ENCODE results near the gene KLF16.
A peak's percentile ranks its signal among the peaks of the same experiment; 100 is the strongest.

The KLF16 gene

DNA sequence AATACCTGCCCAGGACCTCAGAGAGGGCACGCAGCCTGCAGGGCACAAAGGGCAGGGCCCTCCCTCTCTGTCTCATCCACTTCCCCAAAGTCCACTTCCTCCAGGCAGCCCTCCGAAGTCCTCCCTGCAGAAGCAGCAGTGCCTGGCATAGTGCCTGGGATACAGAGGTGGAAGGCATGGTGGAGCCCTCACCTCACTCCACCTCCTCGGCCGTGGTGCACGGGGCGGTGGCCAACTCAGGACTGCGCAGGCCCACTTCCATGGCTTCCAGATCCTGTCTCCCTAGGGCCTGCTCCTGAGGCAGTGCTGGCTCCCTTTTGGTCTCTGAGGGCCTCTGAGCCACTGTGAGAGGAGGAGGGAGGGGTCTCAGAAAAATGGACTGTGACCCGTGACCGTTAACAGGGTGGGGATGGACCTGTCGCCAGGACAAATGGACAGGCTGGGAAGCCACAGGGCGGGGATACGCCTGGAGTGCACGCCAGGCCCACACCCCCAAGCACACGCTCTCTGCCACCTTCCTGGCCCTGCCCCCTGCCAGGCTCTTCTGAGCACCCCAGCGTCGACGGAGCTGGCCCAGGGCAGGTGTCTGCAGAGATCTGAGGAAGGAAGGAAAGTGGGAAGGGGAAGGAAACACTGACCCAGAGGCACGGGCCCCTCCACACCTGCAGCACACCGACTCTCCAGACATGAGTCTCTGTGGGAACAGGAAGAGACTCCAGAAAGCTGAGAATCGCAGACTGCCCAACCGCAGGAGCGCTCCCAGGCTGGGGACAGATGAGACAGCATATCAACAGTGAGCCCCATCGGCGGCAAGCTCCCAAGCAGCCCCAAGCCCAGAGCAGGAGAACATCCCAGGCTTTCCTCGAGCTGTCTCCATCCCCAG lies 23.5 kb downstream of the KLF16 start:
- no peak for DNase-seq

DNA sequence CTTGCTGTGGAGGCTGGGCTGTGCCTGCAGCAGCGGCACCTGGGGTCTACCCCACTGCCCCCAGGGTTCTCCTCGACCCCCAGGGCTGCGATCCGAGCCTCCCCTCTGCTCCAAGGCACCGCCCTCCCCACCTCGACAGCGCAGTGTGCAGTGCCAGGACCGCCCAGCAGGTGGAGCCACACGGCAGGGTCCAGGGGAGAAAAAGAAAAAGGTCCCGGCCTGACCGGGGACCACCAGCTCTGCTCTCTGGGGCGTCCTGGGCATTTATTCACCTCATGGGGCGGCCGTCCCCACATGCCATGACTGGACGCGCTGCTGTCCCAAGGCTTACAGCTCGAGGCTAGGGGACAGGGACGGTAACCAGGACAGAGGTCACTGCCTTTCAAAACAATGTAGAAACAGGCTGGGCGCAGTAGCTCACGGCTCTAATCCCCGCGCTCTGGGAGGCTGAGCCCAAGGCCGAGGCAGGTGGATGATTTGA lies 25.7 kb downstream of the KLF16 start:
- peak; percentile 62 for DNase-seq

- DNase-seq, result no peak
These were observed 26.2 kb downstream of the KLF16 start for GRCh38 chr19:1837222-1837565.

DNA sequence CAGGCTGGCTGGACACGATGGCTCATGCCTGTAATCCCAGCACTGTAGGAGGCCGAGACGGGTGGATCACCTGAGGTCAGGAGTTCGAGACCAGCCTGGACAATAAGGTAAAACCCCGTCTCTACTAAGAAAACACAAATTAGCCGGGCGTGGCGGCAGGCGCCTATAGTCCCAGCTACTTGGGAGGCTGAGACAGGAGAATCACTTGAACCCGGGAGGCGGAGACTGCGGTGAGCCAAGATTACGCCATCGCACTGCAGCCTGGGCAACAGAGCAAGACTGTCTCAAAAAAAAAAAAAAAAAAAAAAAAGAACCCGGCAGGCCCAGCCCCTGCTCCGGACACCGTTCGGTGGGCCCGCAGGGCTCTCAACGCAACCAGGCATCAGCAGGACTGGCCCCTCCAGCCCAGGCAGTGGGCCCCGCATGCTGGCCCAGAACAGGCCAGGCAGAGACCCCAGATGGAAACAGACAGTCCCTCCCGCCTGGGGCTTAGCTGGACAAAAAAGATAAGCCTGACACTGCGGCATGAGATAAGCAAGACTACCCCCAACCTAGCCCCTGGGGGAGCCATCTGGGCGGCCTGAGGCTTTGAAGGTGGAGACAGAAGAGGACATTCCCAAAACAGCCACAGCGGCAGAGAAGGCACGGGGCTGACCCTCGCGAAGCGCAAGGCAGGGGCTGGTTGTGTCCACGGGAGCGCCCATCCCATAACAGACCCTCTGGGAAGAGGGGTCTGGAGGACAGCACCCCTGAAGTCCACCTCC lies 26.7 kb downstream of the KLF16 start:
- DNase-seq, result no peak

- DNase-seq, result no peak
These were observed 29.8 kb downstream of the KLF16 start for GRCh38 chr19:1833540-1833939.

DNA sequence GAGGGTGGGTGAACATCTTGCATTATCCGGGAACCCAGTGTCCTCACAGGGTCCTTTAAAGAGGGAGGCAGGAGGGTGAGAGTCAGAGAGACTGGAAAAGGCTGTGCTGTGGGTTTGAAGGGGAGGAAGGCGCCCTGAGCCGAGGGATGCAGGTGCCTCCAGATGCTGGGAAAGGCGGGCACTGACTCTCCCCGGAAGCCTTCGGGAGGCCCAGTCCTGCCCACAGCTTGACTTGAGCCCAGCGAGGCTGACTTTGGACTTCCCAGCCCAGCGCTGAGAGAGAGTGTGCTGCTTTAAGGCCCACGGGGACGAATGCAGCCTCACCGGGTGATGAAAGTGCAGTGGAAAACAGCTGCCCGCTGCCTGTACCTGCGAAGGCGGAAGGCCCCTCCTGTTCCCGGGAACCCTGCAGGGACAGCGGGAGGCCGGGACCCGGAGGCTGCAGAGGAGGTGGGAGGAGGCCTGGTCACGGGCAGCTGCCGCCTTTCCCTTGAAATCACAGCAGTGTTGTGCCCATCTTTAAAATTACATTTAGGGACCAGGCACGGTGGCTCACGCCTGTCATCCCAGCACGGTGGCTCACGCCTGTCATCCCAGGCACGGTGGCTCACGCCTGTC lies 31.2 kb downstream of the KLF16 start:
- DNase-seq, result no peak

GRCh38 chr19:1830978-1831377 lies 32.4 kb downstream of the KLF16 start:
- no peak for DNase-seq

DNA sequence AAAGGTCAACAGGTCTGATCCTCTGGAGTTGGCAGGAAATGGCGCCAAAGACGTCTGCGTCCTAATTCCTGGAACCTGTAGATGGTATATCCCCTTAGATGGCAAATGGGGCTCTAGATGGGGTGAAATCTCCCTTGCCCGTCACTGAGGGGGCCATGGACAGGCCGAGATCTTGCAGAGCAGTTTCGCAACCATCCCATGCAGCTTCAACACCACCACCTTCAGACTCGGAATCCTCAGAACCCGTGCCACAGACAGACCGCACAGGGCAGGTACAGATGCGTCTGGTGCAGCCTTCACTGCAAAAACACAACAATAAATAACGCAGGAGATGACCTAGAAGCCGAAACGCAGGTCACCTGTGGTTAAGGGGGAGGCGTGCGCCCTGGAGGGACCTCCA lies 32.8 kb downstream of the KLF16 start:
- no peak for DNase-seq

- DNase-seq, result no peak
These were observed 33.4 kb downstream of the KLF16 start for GRCh38 chr19:1829958-1830357.

GRCh38 chr19:1828279-1829238 lies 34.8 kb downstream of the KLF16 start:
- DNase-seq, result no peak

- DNase-seq, result no peak
These were observed 35.7 kb downstream of the KLF16 start for GRCh38 chr19:1827566-1828278.

GRCh38 chr19:1826557-1827521 lies 36.5 kb downstream of the KLF16 start:
- DNase-seq, result no peak

GRCh38 chr19:1825909-1826556 lies 37.3 kb downstream of the KLF16 start:
- peak; percentile 75 for DNase-seq

GRCh38 chr19:1824252-1824622 lies 39.1 kb downstream of the KLF16 start:
- DNase-seq, result no peak

GRCh38 chr19:1823539-1824251 lies 39.7 kb downstream of the KLF16 start:
- DNase-seq, result no peak

DNA sequence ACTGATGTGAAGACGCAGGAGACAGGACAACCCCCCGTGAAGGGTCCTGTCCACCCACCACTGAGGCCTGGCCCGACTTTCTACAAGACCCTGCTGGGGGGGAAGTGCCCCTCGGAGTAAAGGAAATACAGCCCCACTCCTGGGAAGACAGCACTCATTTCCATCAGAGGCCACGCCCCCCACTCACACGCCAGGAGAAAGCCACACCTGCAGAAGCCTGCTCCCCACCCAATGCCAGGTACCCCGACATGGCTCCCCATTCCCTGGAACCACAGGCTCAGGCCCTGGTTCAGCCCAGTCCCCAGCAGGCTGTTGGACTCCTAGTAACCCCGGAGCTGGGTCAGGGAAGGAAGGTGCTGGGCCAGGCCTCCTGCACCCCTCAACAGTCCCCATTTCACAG lies 40.4 kb downstream of the KLF16 start:
- no peak for DNase-seq

DNA sequence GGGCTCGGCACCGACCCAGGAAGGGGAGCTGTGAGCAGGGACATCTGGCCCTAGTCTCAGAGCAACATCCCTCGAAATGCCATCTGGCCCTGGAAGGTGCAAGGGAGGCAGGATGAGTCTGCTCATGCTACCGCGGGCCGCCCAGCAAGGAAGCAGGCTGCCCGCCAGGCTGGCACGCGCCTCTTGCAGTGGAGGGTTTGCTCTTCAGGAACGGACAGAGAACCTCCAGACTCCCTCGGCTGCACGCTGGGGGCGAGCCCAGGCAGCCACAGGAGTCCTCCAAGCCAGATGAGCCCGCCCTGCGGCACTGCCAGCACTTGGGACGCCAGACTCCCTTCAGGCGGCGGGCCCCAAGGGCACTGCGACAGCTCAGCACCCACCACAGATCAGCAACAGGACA lies 41.2 kb downstream of the KLF16 start:
- DNase-seq, result no peak

DNA sequence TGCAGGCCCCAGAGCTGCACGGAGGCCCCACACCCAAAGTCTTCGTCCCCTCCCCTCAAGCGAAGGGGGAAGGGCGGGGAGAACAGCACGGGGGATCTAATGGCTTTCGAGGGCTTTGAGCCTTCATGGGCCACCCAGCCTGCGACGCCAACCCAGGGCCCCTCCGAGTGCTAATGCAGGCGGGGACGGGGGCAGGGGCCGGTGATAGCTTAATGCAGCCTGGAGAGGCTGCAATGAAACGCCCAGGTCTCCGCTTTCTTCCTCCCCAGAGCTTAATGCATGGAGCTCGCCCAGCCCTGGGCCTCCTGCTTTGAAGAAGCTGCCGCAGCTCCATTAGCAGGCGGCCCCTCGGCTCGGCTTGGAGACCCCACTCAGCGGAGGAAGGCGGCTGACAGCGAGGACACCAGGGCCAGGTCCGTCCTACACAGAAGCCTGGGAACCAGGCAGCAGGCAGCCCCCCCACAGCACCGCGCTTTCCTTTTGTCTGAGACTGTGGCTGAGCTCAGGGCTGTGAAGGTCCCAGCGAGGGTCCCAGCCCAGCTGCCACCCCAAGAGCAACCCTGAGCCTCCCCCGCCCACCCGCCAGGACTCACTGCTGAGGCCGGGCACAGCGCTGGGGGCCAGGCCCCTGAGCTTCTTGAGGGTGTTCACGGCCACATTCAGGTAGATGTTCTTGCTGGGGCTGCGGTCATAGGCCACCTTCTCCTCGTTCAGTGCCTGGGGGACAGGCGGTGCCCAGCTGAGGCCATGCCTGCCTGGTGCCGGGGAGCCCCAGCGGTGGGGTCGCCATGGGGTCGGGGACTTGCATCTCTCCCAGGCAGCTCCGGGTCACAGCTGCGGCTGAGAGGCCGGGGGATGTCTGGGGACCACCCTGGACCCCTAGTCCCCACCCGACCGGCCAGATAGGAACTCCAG lies 43.8 kb downstream of the KLF16 start:
- DNase-seq, result no peak

Data from suppressor macrophage treated with lipopolysaccharide for 4 hours (primary cell).